K562 (cell line): ENCODE results near the gene GARIN5B. TPM values are rescaled to one million over a fixed set of nuclear protein-coding genes. Genes with fewer than 3 reads are reported as not detected.

ENCODE experiments used
- ATAC-seq: fragments of 200-7000 bp; cut with Tn5 transposase; 3 replicates; pipeline ENCODE4 v1.9.1; 2020; ENCODE audit warnings: moderate library complexity
- BruUV-seq: library from RNA; stranded (reverse); fragments of 400-500 nt; replicated peaks from 2 replicates; lab custom pipeline; 2021; lab: Mats Ljungman, UMichigan
- CTCF ChIA-PET: fragments of 300-600 bp; formaldehyde crosslinking; extraction: SDS; loops from one replicate; lab custom pipeline; 2021; ENCODE audit warnings: low intra/inter-chr PET ratio; lab: Yijun Ruan, JAX
- POLR2A ChIA-PET: fragments of 300-600, 350-650 bp; sonication (Branson Sonifier 250); formaldehyde crosslinking; extraction: SDS; loops from one replicate; lab custom pipeline; 2021; ENCODE audit warnings: antibody characterized with exemption, inconsistent platforms; lab: Yijun Ruan, JAX
- DNase-seq, 4 experiments: peaks; one replicate each; pipeline versions ENCODE4 v3.0.0 to v3.0.0-alpha.2; 2011 to 2018; ENCODE audit warnings: low spot score in 3 of 4, mixed read lengths in 3 of 4; ENCODE audit errors: extremely low read depth in 1 of 4
- FAIRE-seq: peaks from 2 replicates; lab custom pipeline; 2011; peaks lifted over from hg19 to GRCh38; lab: Jason Lieb, UNC
- H2AFZ ChIP-seq: 2 replicates; pipeline ENCODE4 v1.6.0; 2011; ENCODE audit warnings: low read depth, low read length, control low read depth, inconsistent platforms
- H3K27ac ChIP-seq: fragments of 200-600 bp; 3 replicates; pipeline ENCODE4 v1.8.0; 2011; ENCODE audit warnings: low read depth, mild to moderate bottlenecking, control low read depth, inconsistent platforms, low read length, moderate library complexity, mixed read lengths; ENCODE audit errors: extremely low read depth
- H3K27me3 ChIP-seq, 2 experiments: fragments of 300-600 bp in 1 of 2; 2 replicates in 1 of 2; 3 replicates in 1 of 2; pipeline versions ENCODE4 v1.6.0 to v1.8.0; 2011; ENCODE audit warnings: inconsistent platforms in 2 of 2, low read length in 2 of 2, mild to moderate bottlenecking in 1 of 2, mixed read lengths in 1 of 2, moderate library complexity in 1 of 2; ENCODE audit not compliant: control insufficient read depth in 2 of 2, insufficient read depth in 2 of 2
- H3K36me3 ChIP-seq: fragments of 300-600 bp; 3 replicates; pipeline ENCODE4 v1.8.0; 2011; ENCODE audit warnings: mild to moderate bottlenecking, low read length, inconsistent platforms; ENCODE audit not compliant: control insufficient read depth, insufficient read depth
- H3K4me1 ChIP-seq, 2 experiments: fragments of 200-600 bp in 1 of 2; replicated peaks in 1 of 2; 2 replicates in 1 of 2; 3 replicates in 1 of 2; pipeline versions ENCODE4 v1.5.1 to v1.8.0; 2011; ENCODE audit warnings: inconsistent platforms in 2 of 2, low read length in 2 of 2, mild to moderate bottlenecking in 1 of 2, mixed read lengths in 1 of 2, moderate library complexity in 1 of 2; ENCODE audit not compliant: control insufficient read depth in 2 of 2, insufficient read depth in 2 of 2
- H3K4me2 ChIP-seq: 2 replicates; pipeline ENCODE4 v1.6.1; 2011; ENCODE audit warnings: low read length, control low read depth, inconsistent platforms, mixed read lengths; ENCODE audit not compliant: insufficient read depth
- H3K4me3 ChIP-seq: fragments of 200-600 bp; sonication (generic), shearing (Covaris generic); 2 replicates; pipeline ENCODE4 v1.5.1; 2016; ENCODE audit warnings: control low read depth, inconsistent platforms
- H3K79me2 ChIP-seq: fragments of 200-600 bp; 3 replicates; pipeline ENCODE4 v1.8.0; 2011; ENCODE audit warnings: low read length, inconsistent platforms; ENCODE audit not compliant: control insufficient read depth, insufficient read depth
- H3K9ac ChIP-seq, 2 experiments: 2 replicates each; pipeline versions ENCODE4 v1.6.0 to v1.6.1; 2011; ENCODE audit warnings: low read depth in 2 of 2, low read length in 2 of 2, control low read depth in 1 of 2, inconsistent platforms in 1 of 2, mild to moderate bottlenecking in 1 of 2, mixed read lengths in 1 of 2; ENCODE audit not compliant: insufficient read depth in 1 of 2
- H3K9me1 ChIP-seq: one replicate; pipeline ENCODE4 v1.6.0; 2011; ENCODE audit warnings: inconsistent platforms, mild to moderate bottlenecking, low read length, moderate library complexity; ENCODE audit not compliant: control insufficient read depth, insufficient read depth
- H3K9me3 ChIP-seq: replicated peaks from 2 replicates; pipeline ENCODE4 v1.5.1; 2011; ENCODE audit warnings: low read depth, low read length, inconsistent platforms; ENCODE audit not compliant: control insufficient read depth, insufficient read depth
- H4K20me1 ChIP-seq: replicated peaks from 2 replicates; pipeline ENCODE4 v1.6.1; 2011; ENCODE audit warnings: low read length, inconsistent platforms, mixed read lengths; ENCODE audit not compliant: control insufficient read depth, insufficient read depth
- CEBPG ChIP-seq, 3 experiments: fragments of 200-800 bp in 1 of 3; sonication (Bioruptor generic) in 1 of 3; sonication (generic) in 1 of 3; formaldehyde crosslinking in 1 of 3; IDR thresholded peaks in 2 of 3; conservative IDR thresholded peaks in 1 of 3; 2 replicates each; pipeline versions ENCODE4 v1.6.1 to v1.8.0; 2016 to 2022; ENCODE audit warnings: missing compliant biosample characterization in 2 of 3, missing genetic modification characterization in 2 of 3, mild to moderate bottlenecking in 1 of 3, missing genetic modification reagents in 1 of 3
- CREB5 ChIP-seq: fragments of 250-450 bp; sonication (Bioruptor Pico); IDR thresholded peaks from 2 replicates; pipeline ENCODE4 v1.5.0; 2020; ENCODE audit warnings: mild to moderate bottlenecking
- KDM5B ChIP-seq: fragments of 200-600 bp; sonication (generic); IDR thresholded peaks from 2 replicates; pipeline ENCODE4 v1.6.1; 2012; ENCODE audit warnings: low read depth, mild to moderate bottlenecking, moderate library complexity, low read length, control low read depth, inconsistent platforms; ENCODE audit not compliant: insufficient replicate concordance
- PML ChIP-seq: IDR thresholded peaks from 2 replicates; pipeline ENCODE4 v1.6.1; 2012; ENCODE audit warnings: low read length, inconsistent platforms
- ZFX ChIP-seq: sonication (generic); formaldehyde crosslinking; IDR thresholded peaks from 2 replicates; pipeline ENCODE4 v1.8.0; 2022; ENCODE audit warnings: mild to moderate bottlenecking, missing genetic modification reagents, moderate library complexity
- ZNF263 ChIP-seq: sonication (generic); formaldehyde crosslinking; IDR thresholded peaks from 2 replicates; pipeline ENCODE4 v1.8.0; 2022; ENCODE audit warnings: mild to moderate bottlenecking, missing genetic modification reagents, borderline replicate concordance
- WGBS: fragments of 100-300 bp; shearing (Covaris generic); methylation state at CpG from one replicate; pipeline ENCODE4 v1.1.6; 2016; ENCODE audit warnings: low coverage, mixed read lengths; ENCODE audit not compliant: insufficient coverage; ENCODE audit errors: missing lambda C conversion rate; 5-methylcytosine and 5-hydroxymethylcytosine counted together
- in situ Hi-C: fragments of 300-500 bp; cut with MboI; formaldehyde crosslinking; loops from 4 replicates; pipeline ENCODE4 v1.15.0; 2018; ENCODE audit warnings: inconsistent platforms, mixed read lengths
- intact Hi-C: fragments of 100-400 bp; cut with micrococcal nuclease; formaldehyde crosslinking; loops from 2 replicates; pipeline ENCODE4 v1.14.2; 2022
- polyA plus RNA-seq, 8 experiments: library from polyadenylated mRNA; depleted of rRNA in 4 of 8; stranded (reverse) in 5 of 8; unstranded in 3 of 8; fragments of >200 nt; fragmentation: Nextera tagmentation in 2 of 8; fragmentation: Illumina TruSeq in 1 of 8; extraction: Ambion mirVana in 2 of 8; extraction: Trizol in 1 of 8; gene quantifications; 2 replicates each; pipeline versions ENCODE4 v1.2.1 to v1.2.3, GENCODE V29; 2011 to 2014; ENCODE audit warnings: inconsistent platforms in 1 of 8, missing spikeins in 1 of 8
- total RNA-seq, 7 experiments: library from RNA; depleted of rRNA in 6 of 7; stranded (reverse); fragments of >200 nt in 6 of 7; fragmentation: Illumina TruSeq in 2 of 7; extraction: Trizol in 2 of 7; gene quantifications; 2 replicates each; pipeline versions ENCODE4 v1.2.1 to v1.2.3, GENCODE V29; 2011 to 2021; ENCODE audit warnings: low replicate concordance in 1 of 7

The GARIN5B gene
- total and polyA plus RNA-seq, 9 of the 15 experiments (the other 6 are each of a cell fraction or from before 2014, with no cell fraction given) = not detected

- no peak for DNase-seq
- Histone ChIP-seq H4K20me1 (peaks cover 6% of the 10 kb centered on the region), H3K79me2 (no peaks in the 10 kb centered on the region), H3K4me3 (peak overlapping the region; percentile 64), H3K9me3 (no peaks in the 10 kb centered on the region), H3K36me3 (peaks cover 6% of the 10 kb centered on the region; the same call in 1 of the 3 replicates), H2AFZ (peak overlapping the region; percentile 88), H3K9ac (peak overlapping the region; percentile 50 to 92), H3K27me3 (peaks cover 9 to 21% of the 10 kb centered on the region in 2 experiments; a peak in 4 of 5 replicates), H3K4me1 (peaks cover 4 to 48% of the 10 kb centered on the region in 2 experiments; a peak in 4 of 5 replicates), H3K27ac (peak overlapping the region; percentile 49; the same call in 2 of the 3 replicates), H3K9me1 (peaks cover 5% of the 10 kb centered on the region), H3K4me2 (peak overlapping the region; percentile 85)
- intact Hi-C loops = no loop called here
- WGBS = 5% methylated on average over 24 of the region's 24 CpGs
- 0 out of 2 replicates have a peak, but pooled peaks have one; percentile 18 for TF ChIP-seq ZFX (CRISPR knock-in tag)
- no peak for TF ChIP-seq ZNF263
- no peak for TF ChIP-seq CREB5 (CRISPR knock-in tag)
- TF ChIP-seq PML = no peak
- no peak for TF ChIP-seq CEBPG (CRISPR knock-in tag; IDR thresholded peaks at IDR 0.05)
- TF ChIP-seq CEBPG (tag; conservative IDR thresholded peaks at IDR 0.05 in 1 of 2, IDR thresholded peaks at IDR 0.05 in 1 of 2) = no peak
- TF ChIP-seq KDM5B = peak; percentile 22
- ATAC-seq = no peak
- POLR2A ChIA-PET = interaction anchor here (0.9 to 2.4 kb wide), 5 partner anchors 13 to 137 kb away, joined by 3 to 11 read pairs (median 5); partner anchors contain the start of genes KMT5C and UBE2S
- in situ Hi-C loops = no loop called here
- CTCF ChIA-PET = no interaction called here
- FAIRE-seq = peak; percentile 60
- BruUV-seq = no TSS peak
Measured at GRCh38 chr19:55353356-55353802, 9.7 kb downstream of the GARIN5B start.
